Muscle of arm (tissue), 12 donors: ENCODE results near the gene TMEM19. TPM values are rescaled to one million over a fixed set of nuclear protein-coding genes. Genes with fewer than 3 reads are reported as not detected.

Experiments
- DNase-seq: peaks from one replicate; pipeline ENCODE4 v3.0.0-alpha.2; 2013
- polyA plus RNA-seq, 12 donors: library from polyadenylated mRNA; unstranded; fragments of 120-200 nt; gene quantifications; one replicate each; pipeline ENCODE4 v1.2.1, GENCODE V29; 2013; ENCODE audit not compliant: insufficient read length in 12 of 12

TMEM19 gene
- polyA plus RNA-seq, 12 donors, result 22.2 to 42.6 (median 32.5) TPM; not detected in 1

GRCh38 chr12:71704920-71705319, 19.0 kb downstream of the TMEM19 start:
- DNase-seq, result no peak

GRCh38 chr12:71708658-71709057, 22.8 kb downstream of the TMEM19 start:
- no peak for DNase-seq

GRCh38 chr12:71710276-71711125, 24.6 kb downstream of the TMEM19 start:
- DNase-seq, result no peak

- no peak for DNase-seq
Measured at GRCh38 chr12:71718611-71719010, 32.7 kb downstream of the TMEM19 start.

GRCh38 chr12:71719647-71720370, 33.9 kb downstream of the TMEM19 start:
- no peak for DNase-seq

GRCh38 chr12:71721783-71722505, 36.1 kb downstream of the TMEM19 start:
- DNase-seq, result no peak

- DNase-seq, result no peak
Measured at GRCh38 chr12:71725011-71725410, 39.1 kb downstream of the TMEM19 start.

- DNase-seq, result no peak
Measured at GRCh38 chr12:71726548-71726947, 40.7 kb downstream of the TMEM19 start.

GRCh38 chr12:71727958-71728357, 42.1 kb downstream of the TMEM19 start:
- DNase-seq, result no peak

- DNase-seq, result no peak
Measured at GRCh38 chr12:71730936-71731335, 45.1 kb downstream of the TMEM19 start.

- DNase-seq, result no peak
Measured at GRCh38 chr12:71731439-71732356, 45.8 kb downstream of the TMEM19 start.

GRCh38 chr12:71732357-71732712, 46.5 kb downstream of the TMEM19 start:
- no peak for DNase-seq

- DNase-seq, result no peak
Measured at GRCh38 chr12:71737197-71737596, 51.3 kb downstream of the TMEM19 start.

GRCh38 chr12:71742998-71743397, 57.1 kb downstream of the TMEM19 start:
- DNase-seq, result no peak

GRCh38 chr12:71744522-71745300, 58.8 kb downstream of the TMEM19 start:
- DNase-seq, result no peak

GRCh38 chr12:71746974-71747611, 61.2 kb downstream of the TMEM19 start:
- DNase-seq, result peak; percentile 58

GRCh38 chr12:71748081-71748850, 62.4 kb downstream of the TMEM19 start:
- DNase-seq, result no peak

- DNase-seq, result no peak
Measured at GRCh38 chr12:71749666-71750065, 63.8 kb downstream of the TMEM19 start.

GRCh38 chr12:71752891-71753290, 67.0 kb downstream of the TMEM19 start:
- DNase-seq, result no peak
